ENCODE data around the gene PKHD1. TPM values are rescaled to one million over a fixed set of nuclear protein-coding genes. Genes with fewer than 3 reads are reported as not detected.

The PKHD1 gene
- total and polyA plus RNA-seq, 2 of the 13 experiments (the other 11 are each of a cell fraction or from before 2014, with no cell fraction given), result 0.01 to 0.13 TPM

DNA sequence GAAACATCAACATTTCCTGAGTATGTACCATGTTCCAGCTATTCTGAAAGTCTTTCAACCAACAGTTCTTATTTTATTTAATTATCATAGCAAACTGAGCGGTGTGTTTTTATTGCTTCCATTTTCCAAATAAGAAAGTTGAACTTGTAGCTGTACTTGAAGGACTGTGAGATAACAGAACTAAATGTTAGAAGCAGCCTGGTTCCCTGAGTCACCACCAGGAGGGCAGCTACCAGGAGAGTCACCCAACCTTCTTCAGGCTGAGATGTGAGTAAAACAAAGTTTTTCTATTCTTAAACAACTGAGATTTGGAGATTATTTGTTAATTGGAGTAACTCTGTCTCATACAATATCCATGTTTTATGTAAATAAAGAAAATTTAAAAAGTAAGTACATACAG lies 403.4 kb downstream of the PKHD1 start:
- CTCF ChIA-PET (ENCODE audit: low intra/inter-chr PET ratio, low total read pairs), result no interaction called here
- peak; percentile 40; the same call in 1 of the 3 replicates for ATAC-seq
- POLR2A ChIA-PET, result no interaction called here
- no peak overlapping the region for H3K9ac ChIP-seq (ENCODE audit: insufficient read depth, low read depth, low read length)
- no peak for FAIRE-seq
- 5% methylated on average over 1 of the region's 1 CpG for WGBS (ENCODE audit: low lambda C conversion rate)
- no peaks in the 10 kb centered on the region for H3K9me3 ChIP-seq (ENCODE audit: low read length)
- intact Hi-C loops (cut with micrococcal nuclease; ENCODE audit: unreplicated experiment) (no loop called here), in situ Hi-C loops (cut with HindIII; ENCODE audit: extremely low pct_ligation_motif_present, low pct_unique_long_range_greater_than_20kb) (no loop called here)
- no peak for DNase-seq (ENCODE audit: low spot score)
- H3K4me2 ChIP-seq (ENCODE audit: low read depth, low read length), result no peak overlapping the region
- no peak overlapping the region for H3K4me3 ChIP-seq (replicated peaks in 1 of 3; ENCODE audit: insufficient read depth in 1 of 3, low read depth in 2 of 3, low read length in 3 of 3)
- no peaks in the 10 kb centered on the region for H3K36me3 ChIP-seq (replicated peaks in 1 of 2; ENCODE audit: control insufficient read depth in 1 of 2, insufficient read depth in 2 of 2, low read length in 2 of 2)
- no peaks in the 10 kb centered on the region for H3K4me1 ChIP-seq (ENCODE audit: insufficient read depth, low read length)
- H3K27me3 ChIP-seq (ENCODE audit: control insufficient read depth in 1 of 2, insufficient read depth in 2 of 2, low read length in 2 of 2), result no peaks in the 10 kb centered on the region
- BruUV-seq (replicated peaks), result no TSS peak
- no peak overlapping the region for H2AFZ ChIP-seq (ENCODE audit: low read length)
- H4K20me1 ChIP-seq (ENCODE audit: insufficient read depth, low read length), result no peaks in the 10 kb centered on the region
- H3K79me2 ChIP-seq (ENCODE audit: insufficient read depth, low read length), result no peaks in the 10 kb centered on the region
- TF ChIP-seq SMAD3 (CRISPR knock-in tag; IDR thresholded peaks at IDR 0.05) (no peak), RBFOX2 (IDR thresholded peaks at IDR 0.05; ENCODE audit: low read depth, low read length) (no peak), ZNF598 (CRISPR knock-in tag; IDR thresholded peaks at IDR 0.05; ENCODE audit: borderline replicate concordance) (no peak), PTBP1 (IDR thresholded peaks at IDR 0.05; ENCODE audit: low read depth, low read length, poor library complexity, severe bottlenecking) (no peak), RFXAP (CRISPR knock-in tag; IDR thresholded peaks at IDR 0.05; ENCODE audit: borderline replicate concordance) (no peak), XRCC5 (optimal IDR thresholded peaks at IDR 0.05; ENCODE audit: low read length) (no peak), ELK4 (CRISPR knock-in tag; IDR thresholded peaks at IDR 0.05; ENCODE audit: borderline replicate concordance) (no peak), ZNF121 (CRISPR knock-in tag; IDR thresholded peaks at IDR 0.05) (no peak), MBNL3 (CRISPR knock-in tag; conservative IDR thresholded peaks at IDR 0.05) (no peak), RCOR2 (CRISPR knock-in tag; IDR thresholded peaks at IDR 0.05) (no peak), ZFY (CRISPR knock-in tag; IDR thresholded peaks at IDR 0.05) (no peak), ZSCAN31 (CRISPR knock-in tag; IDR thresholded peaks at IDR 0.05; ENCODE audit: low read depth) (no peak), MZF1 (CRISPR knock-in tag; IDR thresholded peaks at IDR 0.05; ENCODE audit: borderline replicate concordance) (no peak), ZNF749 (CRISPR knock-in tag; IDR thresholded peaks at IDR 0.05; ENCODE audit: borderline replicate concordance) (no peak), GATA4 (IDR thresholded peaks at IDR 0.05; ENCODE audit: borderline replicate concordance, low read depth) (no peak), ZBED4 (CRISPR knock-in tag; IDR thresholded peaks at IDR 0.05; ENCODE audit: borderline replicate concordance) (no peak), YEATS2 (CRISPR knock-in tag; IDR thresholded peaks at IDR 0.05; ENCODE audit: borderline replicate concordance) (no peak), RXRB (CRISPR knock-in tag; IDR thresholded peaks at IDR 0.05; ENCODE audit: borderline replicate concordance) (no peak), BHLHE40 (IDR thresholded peaks at IDR 0.05; ENCODE audit: low read length) (no peak)
- TF ChIP-seq, protein P1, sequence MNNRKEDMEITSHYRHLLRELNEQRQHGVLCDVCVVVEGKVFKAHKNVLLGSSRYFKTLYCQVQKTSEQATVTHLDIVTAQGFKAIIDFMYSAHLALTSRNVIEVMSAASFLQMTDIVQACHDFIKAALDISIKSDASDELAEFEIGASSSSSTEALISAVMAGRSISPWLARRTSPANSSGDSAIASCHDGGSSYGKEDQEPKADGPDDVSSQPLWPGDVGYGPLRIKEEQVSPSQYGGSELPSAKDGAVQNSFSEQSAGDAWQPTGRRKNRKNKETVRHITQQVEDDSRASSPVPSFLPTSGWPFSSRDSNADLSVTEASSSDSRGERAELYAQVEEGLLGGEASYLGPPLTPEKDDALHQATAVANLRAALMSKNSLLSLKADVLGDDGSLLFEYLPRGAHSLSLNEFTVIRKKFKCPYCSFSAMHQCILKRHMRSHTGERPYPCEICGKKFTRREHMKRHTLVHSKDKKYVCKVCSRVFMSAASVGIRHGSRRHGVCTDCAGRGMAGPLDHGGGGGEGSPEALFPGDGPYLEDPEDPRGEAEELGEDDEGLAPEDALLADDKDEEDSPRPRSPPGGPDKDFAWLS (CRISPR knock-in tag; IDR thresholded peaks at IDR 0.05; ENCODE audit: borderline replicate concordance), result no peak
- no peak overlapping the region for H3K27ac ChIP-seq (ENCODE audit: extremely low read length, insufficient read depth, low read length)

Data from HepG2 (cell line).